Neural cell (in vitro differentiated cells): ENCODE results near the gene ELF1. TPM values are rescaled to one million over a fixed set of nuclear protein-coding genes. Genes with fewer than 3 reads are reported as not detected.

Experiments used
- H2AFZ ChIP-seq: fragments of 200-600, 300-800 bp; sonication (generic), shearing (Covaris generic); 2 replicates; pipeline ENCODE4 v1.6.0; 2014; ENCODE audit warnings: low read depth, mild to moderate bottlenecking, antibody characterized with exemption, low read length, moderate library complexity
- H3F3A ChIP-seq: fragments of 200-600 bp; shearing (Covaris generic); 2 replicates; pipeline ENCODE4 v1.6.1; 2016; ENCODE audit warnings: mild to moderate bottlenecking, moderate library complexity, mixed read lengths, antibody characterized with exemption, low read length; ENCODE audit not compliant: insufficient read depth, poor library complexity, severe bottlenecking
- H3K27ac ChIP-seq: fragments of 200-600, 300-800 bp; sonication (generic), shearing (Covaris generic); 2 replicates; pipeline ENCODE4 v1.5.1; 2014; ENCODE audit warnings: mild to moderate bottlenecking, low read length, moderate library complexity
- H3K27me3 ChIP-seq: fragments of 300-800, 200-600 bp; sonication (generic), shearing (Covaris generic); 2 replicates; pipeline ENCODE4 v1.6.0; 2014; ENCODE audit warnings: mild to moderate bottlenecking, low read depth, low read length, moderate library complexity; ENCODE audit not compliant: insufficient read depth
- H3K36me3 ChIP-seq: fragments of 300-800, 200-600 bp; sonication (generic), shearing (Covaris generic); 2 replicates; pipeline ENCODE4 v1.5.1; 2014; ENCODE audit warnings: mild to moderate bottlenecking, antibody characterized with exemption, low read length, moderate library complexity; ENCODE audit not compliant: insufficient read depth
- H3K4me2 ChIP-seq: fragments of 300-800, 200-600 bp; sonication (generic), shearing (Covaris generic); 2 replicates; pipeline ENCODE4 v1.6.0; 2014; ENCODE audit warnings: mild to moderate bottlenecking, low read length
- H3K4me3 ChIP-seq: fragments of 300-800, 200-600 bp; sonication (generic), shearing (Covaris generic); 2 replicates; pipeline ENCODE4 v1.5.1; 2014; ENCODE audit warnings: mild to moderate bottlenecking, low read length, moderate library complexity
- H3K79me2 ChIP-seq: fragments of 200-600 bp; shearing (Covaris generic); replicated peaks from 2 replicates; pipeline ENCODE4 v1.6.0; 2014; ENCODE audit warnings: mild to moderate bottlenecking, low read length, moderate library complexity; ENCODE audit not compliant: insufficient read depth
- H3K9ac ChIP-seq: fragments of 300-800, 200-600 bp; sonication (generic), shearing (Covaris generic); 2 replicates; pipeline ENCODE4 v1.6.1; 2016; ENCODE audit warnings: mild to moderate bottlenecking, low read length, mixed read lengths
- H3K9me2 ChIP-seq: fragments of 200-600 bp; shearing (Covaris generic); 2 replicates; pipeline ENCODE4 v1.6.1; 2016; ENCODE audit warnings: mild to moderate bottlenecking, low read length, mixed read lengths; ENCODE audit not compliant: insufficient read depth
- H3K9me3 ChIP-seq: fragments of 200-600, 300-800 bp; sonication (generic), shearing (Covaris generic); 2 replicates; pipeline ENCODE4 v1.6.1; 2016; ENCODE audit warnings: mild to moderate bottlenecking, mixed run types, low read length, moderate library complexity, mixed read lengths
- H4K20me1 ChIP-seq: fragments of 200-600 bp; shearing (Covaris generic); 2 replicates; pipeline ENCODE4 v1.6.1; 2016; ENCODE audit warnings: mild to moderate bottlenecking, mixed run types; ENCODE audit not compliant: insufficient read depth
- CTCF ChIP-seq: fragments of 450-650 bp; IDR thresholded peaks from 2 replicates; pipeline ENCODE4 v1.5.1; 2014; ENCODE audit warnings: antibody characterized with exemption, mild to moderate bottlenecking, moderate library complexity; ENCODE audit not compliant: poor library complexity, severe bottlenecking
- EP300 ChIP-seq: fragments of 450-650 bp; conservative IDR thresholded peaks from 2 replicates; pipeline ENCODE4 v1.6.1; 2014; ENCODE audit warnings: antibody characterized with exemption, mild to moderate bottlenecking, moderate library complexity; ENCODE audit not compliant: poor library complexity, severe bottlenecking
- EZH2 ChIP-seq: fragments of 200-600, 300-800 bp; shearing (Covaris generic), sonication (generic); IDR thresholded peaks from 2 replicates; pipeline ENCODE4 v1.6.1; 2014; ENCODE audit warnings: antibody characterized with exemption, low read length, borderline replicate concordance, mild to moderate bottlenecking; ENCODE audit not compliant: insufficient read depth, poor library complexity, severe bottlenecking
- MXI1 ChIP-seq: fragments of 450-650 bp; conservative IDR thresholded peaks from 2 replicates; pipeline ENCODE4 v1.6.1; 2014; ENCODE audit warnings: antibody characterized with exemption, mild to moderate bottlenecking; ENCODE audit not compliant: poor library complexity, severe bottlenecking
- POLR2AphosphoS5 ChIP-seq: IDR thresholded peaks from 2 replicates; pipeline ENCODE4 v1.6.1; 2012
- RAD21 ChIP-seq: fragments of 450-650 bp; conservative IDR thresholded peaks from 2 replicates; pipeline ENCODE4 v1.6.1; 2014; ENCODE audit warnings: antibody characterized with exemption, mild to moderate bottlenecking, moderate library complexity
- SMC3 ChIP-seq: fragments of 450-650 bp; conservative IDR thresholded peaks from 2 replicates; pipeline ENCODE4 v1.6.1; 2014; ENCODE audit warnings: antibody characterized with exemption, mild to moderate bottlenecking, moderate library complexity; ENCODE audit not compliant: poor library complexity
- TAF1 ChIP-seq: IDR thresholded peaks from 2 replicates; pipeline ENCODE4 v1.6.1; 2012; ENCODE audit warnings: low read depth
- polyA plus RNA-seq: library from polyadenylated mRNA; depleted of rRNA; stranded (reverse); fragments of >200 nt; gene quantifications from 2 replicates; pipeline ENCODE4 v1.2.3, GENCODE V29; 2014
- TF ChIP-seq, protein P1 (sequence below): IDR thresholded peaks from 2 replicates; pipeline ENCODE4 v1.6.1; 2012; ENCODE audit warnings: borderline replicate concordance

The ELF1 gene
- polyA plus RNA-seq, 1 donor from 2014 or later, result 2.0 TPM

- Histone ChIP-seq H4K20me1 (no peaks in the 10 kb centered on the region), H2AFZ (no peak overlapping the region), H3K27ac (no peak overlapping the region), H3K9me2 (no peaks in the 10 kb centered on the region), H3K4me2 (no peak overlapping the region), H3K27me3 (no peaks in the 10 kb centered on the region), H3K79me2 (no peaks in the 10 kb centered on the region), H3K9me3 (no peaks in the 10 kb centered on the region), H3F3A (no peaks in the 10 kb centered on the region), H3K4me3 (no peak overlapping the region), H3K36me3 (no peaks in the 10 kb centered on the region), H3K9ac (no peak overlapping the region)
- TF ChIP-seq EZH2 (no peak), POLR2AphosphoS5 (no peak), EP300 (no peak), TAF1 (no peak), CTCF (no peak)
- TF ChIP-seq, protein P1, sequence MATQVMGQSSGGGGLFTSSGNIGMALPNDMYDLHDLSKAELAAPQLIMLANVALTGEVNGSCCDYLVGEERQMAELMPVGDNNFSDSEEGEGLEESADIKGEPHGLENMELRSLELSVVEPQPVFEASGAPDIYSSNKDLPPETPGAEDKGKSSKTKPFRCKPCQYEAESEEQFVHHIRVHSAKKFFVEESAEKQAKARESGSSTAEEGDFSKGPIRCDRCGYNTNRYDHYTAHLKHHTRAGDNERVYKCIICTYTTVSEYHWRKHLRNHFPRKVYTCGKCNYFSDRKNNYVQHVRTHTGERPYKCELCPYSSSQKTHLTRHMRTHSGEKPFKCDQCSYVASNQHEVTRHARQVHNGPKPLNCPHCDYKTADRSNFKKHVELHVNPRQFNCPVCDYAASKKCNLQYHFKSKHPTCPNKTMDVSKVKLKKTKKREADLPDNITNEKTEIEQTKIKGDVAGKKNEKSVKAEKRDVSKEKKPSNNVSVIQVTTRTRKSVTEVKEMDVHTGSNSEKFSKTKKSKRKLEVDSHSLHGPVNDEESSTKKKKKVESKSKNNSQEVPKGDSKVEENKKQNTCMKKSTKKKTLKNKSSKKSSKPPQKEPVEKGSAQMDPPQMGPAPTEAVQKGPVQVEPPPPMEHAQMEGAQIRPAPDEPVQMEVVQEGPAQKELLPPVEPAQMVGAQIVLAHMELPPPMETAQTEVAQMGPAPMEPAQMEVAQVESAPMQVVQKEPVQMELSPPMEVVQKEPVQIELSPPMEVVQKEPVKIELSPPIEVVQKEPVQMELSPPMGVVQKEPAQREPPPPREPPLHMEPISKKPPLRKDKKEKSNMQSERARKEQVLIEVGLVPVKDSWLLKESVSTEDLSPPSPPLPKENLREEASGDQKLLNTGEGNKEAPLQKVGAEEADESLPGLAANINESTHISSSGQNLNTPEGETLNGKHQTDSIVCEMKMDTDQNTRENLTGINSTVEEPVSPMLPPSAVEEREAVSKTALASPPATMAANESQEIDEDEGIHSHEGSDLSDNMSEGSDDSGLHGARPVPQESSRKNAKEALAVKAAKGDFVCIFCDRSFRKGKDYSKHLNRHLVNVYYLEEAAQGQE, result no peak
Observed at GRCh38 chr13:40981361-40981760, 37.8 kb downstream of the ELF1 start.

DNA sequence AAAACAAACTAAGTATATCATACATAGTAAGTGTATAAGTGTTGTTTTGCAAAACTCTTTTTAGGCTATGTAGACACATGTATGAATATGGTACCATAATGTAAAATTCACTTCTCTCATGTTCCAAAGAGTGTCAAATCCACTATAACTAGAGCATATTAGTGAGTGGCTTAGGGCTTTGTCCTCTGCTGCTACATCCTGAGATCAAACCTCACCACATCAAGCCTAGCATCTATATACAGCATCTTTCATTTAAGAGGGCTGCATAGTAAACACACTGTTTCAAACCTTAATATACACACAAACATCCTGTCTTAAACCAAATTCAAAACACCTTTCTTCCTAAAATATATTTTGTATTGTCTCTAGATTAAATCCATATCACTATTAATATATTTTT lies 38.7 kb downstream of the ELF1 start:
- H3K4me3 ChIP-seq, result no peak overlapping the region
- H3K9ac ChIP-seq, result no peak overlapping the region
- TF ChIP-seq EZH2 (no peak), CTCF (no peak), TAF1 (no peak), POLR2AphosphoS5 (no peak), SMC3 (no peak), EP300 (no peak), RAD21 (no peak), MXI1 (no peak)
- TF ChIP-seq, protein P1, result no peak
- no peaks in the 10 kb centered on the region for H3K9me2 ChIP-seq
- H3K9me3 ChIP-seq, result no peaks in the 10 kb centered on the region
- no peaks in the 10 kb centered on the region for H3K36me3 ChIP-seq
- H2AFZ ChIP-seq, result no peak overlapping the region
- no peaks in the 10 kb centered on the region for H3F3A ChIP-seq
- no peaks in the 10 kb centered on the region for H3K79me2 ChIP-seq
- H3K27me3 ChIP-seq, result no peaks in the 10 kb centered on the region
- no peak overlapping the region for H3K27ac ChIP-seq
- no peaks in the 10 kb centered on the region for H4K20me1 ChIP-seq
- no peak overlapping the region for H3K4me2 ChIP-seq
